Measurements from ENCODE around the gene ELOVL3. TPM values are rescaled to one million over a fixed set of nuclear protein-coding genes. Genes with fewer than 3 reads are reported as not detected.

Gene ELOVL3
- total RNA-seq, 1 donor from 2014 or later: not detected

DNA sequence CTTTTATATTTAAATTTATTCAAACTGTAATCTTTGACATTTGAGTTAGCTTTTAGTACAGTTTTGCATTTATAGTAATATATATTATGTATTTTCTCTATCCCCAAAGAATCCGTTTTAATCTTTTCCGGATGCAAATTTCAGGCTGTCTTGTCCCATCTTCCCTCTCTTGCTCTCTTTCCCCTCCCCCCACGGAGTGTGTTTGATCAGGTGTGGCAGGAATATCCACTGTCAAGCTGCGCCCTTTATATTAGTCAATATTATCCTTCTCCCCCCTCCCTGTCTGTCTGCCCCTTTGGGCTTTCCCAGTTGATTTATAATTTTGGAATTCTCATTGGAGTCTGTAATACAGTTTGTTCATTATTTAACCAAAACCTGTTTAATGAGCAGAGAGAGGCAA lies 38.3 kb downstream of the ELOVL3 start:
- Mint-ChIP-seq H3K27me3 (ENCODE audit: unreplicated experiment) (no peaks in the 10 kb centered on the region), H3K27ac (ENCODE audit: unreplicated experiment) (no peak overlapping the region), H3K9me3 (ENCODE audit: unreplicated experiment) (peaks cover 2% of the 10 kb centered on the region), H3K4me1 (ENCODE audit: low read depth, unreplicated experiment) (peaks cover 18% of the 10 kb centered on the region), H3K4me3 (ENCODE audit: unreplicated experiment) (no peak overlapping the region), H3K36me3 (ENCODE audit: unreplicated experiment) (no peaks in the 10 kb centered on the region)
- DNase-seq: no peak
- TF ChIP-seq, protein P1, sequence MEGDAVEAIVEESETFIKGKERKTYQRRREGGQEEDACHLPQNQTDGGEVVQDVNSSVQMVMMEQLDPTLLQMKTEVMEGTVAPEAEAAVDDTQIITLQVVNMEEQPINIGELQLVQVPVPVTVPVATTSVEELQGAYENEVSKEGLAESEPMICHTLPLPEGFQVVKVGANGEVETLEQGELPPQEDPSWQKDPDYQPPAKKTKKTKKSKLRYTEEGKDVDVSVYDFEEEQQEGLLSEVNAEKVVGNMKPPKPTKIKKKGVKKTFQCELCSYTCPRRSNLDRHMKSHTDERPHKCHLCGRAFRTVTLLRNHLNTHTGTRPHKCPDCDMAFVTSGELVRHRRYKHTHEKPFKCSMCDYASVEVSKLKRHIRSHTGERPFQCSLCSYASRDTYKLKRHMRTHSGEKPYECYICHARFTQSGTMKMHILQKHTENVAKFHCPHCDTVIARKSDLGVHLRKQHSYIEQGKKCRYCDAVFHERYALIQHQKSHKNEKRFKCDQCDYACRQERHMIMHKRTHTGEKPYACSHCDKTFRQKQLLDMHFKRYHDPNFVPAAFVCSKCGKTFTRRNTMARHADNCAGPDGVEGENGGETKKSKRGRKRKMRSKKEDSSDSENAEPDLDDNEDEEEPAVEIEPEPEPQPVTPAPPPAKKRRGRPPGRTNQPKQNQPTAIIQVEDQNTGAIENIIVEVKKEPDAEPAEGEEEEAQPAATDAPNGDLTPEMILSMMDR (IDR thresholded peaks at IDR 0.05; ENCODE audit: partially characterized antibody, unreplicated experiment): no peak

DNA sequence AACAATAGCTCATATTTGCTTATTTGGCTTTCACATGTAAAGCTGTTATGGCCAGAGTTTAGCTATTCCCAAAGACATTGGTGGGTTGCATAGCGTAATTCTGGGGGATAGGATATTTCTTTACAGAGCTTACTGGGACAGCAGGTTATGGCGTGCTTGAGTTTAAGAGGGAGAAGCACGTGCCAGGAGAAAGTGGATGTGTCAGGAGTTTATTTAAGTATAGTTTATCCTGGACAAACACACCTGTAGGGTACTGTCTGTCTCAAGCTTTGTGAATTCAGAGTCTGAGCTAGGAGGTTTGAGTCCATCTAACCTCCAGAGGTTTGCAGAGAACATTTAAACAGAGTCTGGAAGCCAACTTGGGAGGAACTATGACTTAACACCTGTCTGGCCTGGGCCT lies 40.6 kb downstream of the ELOVL3 start:
- Mint-ChIP-seq H3K27me3 (ENCODE audit: unreplicated experiment) (no peaks in the 10 kb centered on the region), H3K27ac (ENCODE audit: unreplicated experiment) (no peak overlapping the region), H3K9me3 (ENCODE audit: unreplicated experiment) (peaks cover 2% of the 10 kb centered on the region), H3K4me3 (ENCODE audit: unreplicated experiment) (no peak overlapping the region), H3K4me1 (ENCODE audit: low read depth, unreplicated experiment) (peaks cover 14% of the 10 kb centered on the region), H3K36me3 (ENCODE audit: unreplicated experiment) (no peaks in the 10 kb centered on the region)
- TF ChIP-seq, protein P1 (IDR thresholded peaks at IDR 0.05; ENCODE audit: partially characterized antibody, unreplicated experiment): no peak
- no peak for DNase-seq

DNA sequence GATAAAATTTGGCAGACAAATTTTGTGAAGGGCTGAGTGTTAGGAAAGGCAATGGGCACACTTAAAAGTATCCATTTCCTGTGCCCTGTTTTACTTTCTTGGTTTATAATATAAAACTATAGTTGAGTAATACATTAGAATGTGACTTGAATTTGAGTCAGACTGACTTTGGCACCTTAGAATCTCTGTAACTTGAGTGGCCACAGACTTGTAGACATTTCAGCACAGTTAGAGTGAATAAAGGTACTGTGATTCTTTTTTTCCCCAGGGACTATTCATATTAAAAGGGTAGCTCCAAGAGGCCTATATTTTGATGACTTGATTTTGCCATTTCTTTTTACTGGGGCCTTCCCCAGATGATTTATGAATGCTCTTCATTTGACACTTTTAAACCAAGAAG lies 41.6 kb downstream of the ELOVL3 start:
- Mint-ChIP-seq H3K27me3 (ENCODE audit: unreplicated experiment) (no peaks in the 10 kb centered on the region), H3K9me3 (ENCODE audit: unreplicated experiment) (peaks cover 2% of the 10 kb centered on the region), H3K36me3 (ENCODE audit: unreplicated experiment) (no peaks in the 10 kb centered on the region), H3K27ac (ENCODE audit: unreplicated experiment) (no peak overlapping the region), H3K4me1 (ENCODE audit: low read depth, unreplicated experiment) (peaks cover 11% of the 10 kb centered on the region), H3K4me3 (ENCODE audit: unreplicated experiment) (no peak overlapping the region)
- DNase-seq: no peak
- TF ChIP-seq, protein P1 (IDR thresholded peaks at IDR 0.05; ENCODE audit: partially characterized antibody, unreplicated experiment): no peak

DNA sequence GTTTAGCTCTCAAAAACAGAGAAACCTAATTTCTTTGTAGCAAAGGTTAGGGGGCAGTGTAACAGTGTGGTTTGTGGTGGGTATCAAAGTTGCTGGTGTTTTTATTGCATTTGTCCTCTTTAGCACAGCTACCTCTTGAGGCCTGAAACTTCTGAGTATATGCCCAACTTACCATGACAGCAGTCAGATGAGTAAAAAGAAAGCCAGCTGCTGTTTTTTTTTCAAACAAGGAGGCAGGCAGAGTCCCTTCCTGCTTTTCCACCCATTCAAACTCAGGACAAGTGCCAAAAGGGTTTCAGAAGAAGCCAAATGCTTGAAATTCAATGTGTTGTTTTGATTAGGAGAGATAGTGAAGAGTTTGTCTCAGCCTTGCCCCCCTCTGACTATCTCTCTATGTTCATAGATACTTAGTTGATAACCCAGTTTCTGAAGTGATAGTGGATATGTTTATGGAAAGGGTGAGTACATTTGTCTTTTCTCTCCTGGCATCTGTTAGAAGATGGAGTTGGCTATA lies 42.3 kb downstream of the ELOVL3 start:
- Mint-ChIP-seq H3K9me3 (ENCODE audit: unreplicated experiment) (no peaks in the 10 kb centered on the region), H3K27me3 (ENCODE audit: unreplicated experiment) (no peaks in the 10 kb centered on the region), H3K36me3 (ENCODE audit: unreplicated experiment) (no peaks in the 10 kb centered on the region), H3K4me3 (ENCODE audit: unreplicated experiment) (no peak overlapping the region), H3K27ac (ENCODE audit: unreplicated experiment) (no peak overlapping the region), H3K4me1 (ENCODE audit: low read depth, unreplicated experiment) (peaks cover 9% of the 10 kb centered on the region)
- TF ChIP-seq, protein P1 (IDR thresholded peaks at IDR 0.05; ENCODE audit: partially characterized antibody, unreplicated experiment): no peak
- no peak for DNase-seq

DNA sequence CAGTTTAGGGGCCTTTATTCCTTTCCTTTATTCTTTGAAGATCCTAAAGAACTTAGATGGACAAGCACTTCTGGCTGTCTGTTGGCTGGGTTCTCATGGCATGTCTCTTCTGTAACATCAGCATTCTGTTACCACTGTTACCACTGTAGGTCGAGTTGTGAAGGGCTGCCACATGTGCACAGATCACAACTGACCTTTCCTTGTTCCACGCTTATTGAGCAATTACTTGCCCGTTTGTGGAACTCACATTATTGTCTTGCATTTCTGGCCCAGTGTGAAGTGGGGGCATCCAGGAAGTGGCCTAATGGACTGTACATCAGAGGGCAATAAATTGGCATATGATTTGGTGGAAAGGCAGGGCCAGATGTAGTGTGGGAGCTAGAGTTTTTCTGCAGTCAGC lies 42.9 kb downstream of the ELOVL3 start:
- Mint-ChIP-seq H3K36me3 (ENCODE audit: unreplicated experiment) (no peaks in the 10 kb centered on the region), H3K9me3 (ENCODE audit: unreplicated experiment) (no peaks in the 10 kb centered on the region), H3K27ac (ENCODE audit: unreplicated experiment) (peak overlapping the region; percentile 49), H3K4me3 (ENCODE audit: unreplicated experiment) (no peak overlapping the region), H3K4me1 (ENCODE audit: low read depth, unreplicated experiment) (peaks cover 5% of the 10 kb centered on the region), H3K27me3 (ENCODE audit: unreplicated experiment) (no peaks in the 10 kb centered on the region)
- TF ChIP-seq, protein P1 (IDR thresholded peaks at IDR 0.05; ENCODE audit: partially characterized antibody, unreplicated experiment): no peak
- DNase-seq: no peak

Measured in glutamatergic neuron (in vitro differentiated cells).